HG02571 (cell line): ENCODE results near the gene VARS2.
"Not testable (repeated sequence)": the region's sequence is repeated elsewhere in the genome, so short reads cannot be mapped to it uniquely, and the experiment has no call there.

Source experiments
- ATAC-seq: cut with Tn5 transposase; IDR thresholded peaks from one replicate; pipeline ENCODE4 v1.9.1; 2021; ENCODE audit warnings: mild to moderate bottlenecking, moderate library complexity; ENCODE audit not compliant: unreplicated experiment

Gene VARS2

DNA sequence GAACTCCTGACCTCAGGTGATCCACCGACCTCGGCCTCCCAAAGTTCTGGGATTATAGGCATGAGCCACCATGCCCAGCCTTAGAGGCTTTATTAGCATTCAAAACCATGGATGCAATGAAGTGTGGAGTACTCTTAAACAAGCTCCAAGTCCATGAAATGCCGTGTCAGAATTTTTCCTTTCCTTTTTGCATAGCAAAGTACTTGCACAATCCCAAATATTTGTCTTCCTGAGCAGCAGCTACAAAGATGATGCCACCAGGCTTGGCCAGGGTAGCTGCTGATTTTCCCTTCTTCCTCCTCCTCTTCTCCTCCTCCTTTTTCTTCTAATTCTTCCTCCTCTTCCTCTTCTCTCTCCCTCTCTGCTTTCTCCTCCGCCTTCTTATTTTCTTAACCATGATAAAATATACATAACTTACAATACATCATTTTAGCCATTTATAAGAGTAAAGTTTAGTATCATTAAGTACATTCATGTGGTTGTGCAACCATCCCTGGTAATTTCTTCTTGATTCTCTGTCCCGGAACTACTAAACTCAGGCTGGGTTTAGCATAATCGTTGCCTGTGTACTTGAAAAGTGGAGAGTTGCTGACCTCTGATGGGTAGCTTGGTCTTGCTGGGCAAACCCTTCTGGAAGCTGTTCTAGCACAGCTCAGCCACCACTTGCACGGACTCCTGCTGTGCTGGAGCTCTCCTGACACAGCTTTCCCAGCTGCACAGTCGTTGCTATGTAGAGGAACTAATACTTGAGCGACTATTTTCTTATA lies 47.1 kb downstream of the VARS2 start:
- ATAC-seq: no peak

- ATAC-seq: no peak
These were observed 48.7 kb downstream of the VARS2 start for GRCh38 chr6:30962716-30963115.

GRCh38 chr6:30963641-30964040 lies 49.6 kb downstream of the VARS2 start:
- no peak for ATAC-seq

DNA sequence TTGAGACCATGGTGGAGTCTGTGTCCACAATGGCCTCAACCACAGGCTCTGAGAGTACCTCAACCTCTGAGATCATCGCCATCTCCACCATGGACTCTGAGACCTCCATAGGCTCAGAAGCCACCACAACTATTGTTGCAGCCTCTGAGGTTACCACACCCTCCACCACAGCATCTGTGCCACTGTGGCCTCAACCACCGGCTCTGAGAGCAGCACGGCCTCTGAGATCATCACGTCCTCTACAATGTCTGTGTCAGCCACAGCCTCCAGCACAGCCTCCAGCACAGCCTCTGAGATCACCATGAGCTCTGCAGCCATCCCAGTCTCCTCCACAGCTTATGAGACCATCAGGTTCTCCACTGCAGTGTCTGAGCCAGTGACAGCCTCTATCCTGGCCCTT lies 50.0 kb downstream of the VARS2 start:
- no peak for ATAC-seq

DNA sequence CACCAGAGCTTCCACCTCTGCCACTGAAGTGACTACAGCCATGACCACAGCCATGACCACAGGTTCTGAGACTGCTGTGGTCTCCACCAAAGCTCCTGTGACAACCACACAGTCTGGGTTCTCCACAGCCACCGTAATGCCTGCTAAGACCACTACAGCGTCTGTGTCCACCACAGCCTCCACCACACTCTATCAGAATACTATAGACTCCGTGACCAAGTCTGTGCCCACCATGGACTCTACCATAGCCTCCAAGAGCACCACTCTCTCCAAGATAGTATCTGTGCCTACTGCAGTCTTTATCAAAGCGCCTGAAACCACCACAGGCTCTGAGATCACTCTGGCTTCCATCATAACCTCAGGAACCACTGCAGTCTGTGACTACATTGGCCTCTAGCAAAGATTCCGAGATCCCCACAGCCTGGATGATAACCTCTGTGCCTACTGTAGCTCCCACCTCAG lies 51.1 kb downstream of the VARS2 start:
- no peak for ATAC-seq

- ATAC-seq: no peak
These were observed 52.1 kb downstream of the VARS2 start for GRCh38 chr6:30966154-30966553.

DNA sequence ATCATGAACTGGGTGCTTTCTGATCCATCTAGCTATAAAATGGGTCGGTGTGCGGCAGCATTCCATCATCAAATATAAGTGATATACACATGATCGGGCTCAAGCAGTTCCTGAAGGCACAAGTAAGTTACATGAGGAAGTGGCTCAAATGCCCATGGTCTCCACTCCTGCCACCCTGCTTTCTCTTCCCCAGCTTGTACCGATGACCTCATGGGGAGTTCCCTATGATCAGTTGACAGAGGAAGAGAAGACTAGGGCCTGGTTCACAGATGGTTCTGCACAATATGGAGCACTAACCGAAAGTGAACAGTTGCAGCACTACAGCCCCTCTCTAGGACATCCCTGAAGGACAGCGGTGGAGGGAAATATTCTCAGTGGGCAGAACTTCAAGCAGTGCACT lies 55.1 kb downstream of the VARS2 start:
- ATAC-seq: not testable (repeated sequence)

GRCh38 chr6:30970946-30971345 lies 56.9 kb downstream of the VARS2 start:
- ATAC-seq: no peak

- ATAC-seq: no peak
These were observed 58.8 kb downstream of the VARS2 start for GRCh38 chr6:30972816-30973215.

DNA sequence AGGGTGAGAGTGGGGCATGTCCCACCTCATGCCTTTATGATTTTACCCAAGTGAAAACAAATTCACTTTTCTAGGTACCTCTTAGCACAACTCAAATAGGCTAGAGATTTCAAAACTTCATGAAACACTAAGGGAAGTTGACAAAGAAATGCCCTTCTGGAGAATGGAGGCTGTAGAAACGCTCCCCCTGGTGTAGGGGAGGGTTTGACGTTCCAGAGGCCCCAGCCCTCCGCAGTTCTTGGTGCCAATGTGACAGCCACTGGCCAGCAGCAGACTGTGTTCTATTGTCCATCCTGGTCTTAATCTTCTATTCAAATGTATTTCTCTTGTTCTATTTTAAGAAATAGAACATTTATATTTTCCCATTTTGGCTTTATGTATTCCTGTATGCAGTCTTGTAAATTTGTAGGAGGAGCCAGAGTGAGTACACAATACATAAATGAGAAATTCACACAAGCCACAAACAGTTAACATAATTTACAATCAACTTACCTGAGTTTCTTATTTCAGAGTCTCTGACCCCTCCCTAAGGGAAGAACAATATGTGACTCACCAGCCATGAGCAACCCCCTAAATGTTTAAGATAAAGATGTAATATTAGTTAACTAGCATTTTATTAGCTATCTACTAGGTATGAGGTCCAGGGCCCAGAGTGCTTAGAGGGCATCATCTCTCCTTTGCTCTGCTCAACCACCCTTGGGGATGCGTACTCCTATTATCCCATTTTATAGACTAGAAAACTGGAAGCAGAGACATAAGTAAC lies 60.6 kb downstream of the VARS2 start:
- ATAC-seq: no peak
